PC-3 (cell line): ENCODE measurements around the gene PGM2L1. TPM values are rescaled to one million over a fixed set of nuclear protein-coding genes. Genes with fewer than 3 reads are reported as not detected.

Source experiments
- ATAC-seq: fragments of 200-7000 bp; cut with Tn5 transposase; 2 replicates; pipeline ENCODE4 v1.9.1; 2020; ENCODE audit warnings: mild to moderate bottlenecking, moderate library complexity
- BruUV-seq: library from RNA; stranded (reverse); fragments of 400-500 nt; replicated peaks from 2 replicates; lab custom pipeline; 2021; lab: Mats Ljungman, UMichigan
- CTCF ChIA-PET: fragments of 300-600 bp; sonication (Branson Sonifier 250); formaldehyde crosslinking; loops from one replicate; lab custom pipeline; 2022; ENCODE audit warnings: antibody characterized with exemption; lab: Charles Lee
- POLR2A ChIA-PET: fragments of 300-600 bp; sonication (Branson Sonifier 250); formaldehyde crosslinking; loops from one replicate; lab custom pipeline; 2022; ENCODE audit warnings: antibody characterized with exemption; ENCODE audit not compliant: unreplicated experiment; lab: Charles Lee
- DNase-seq: peaks from one replicate; pipeline ENCODE4 v3.0.0-alpha.2; 2015
- H2AFZ ChIP-seq: fragments of 300-600 bp; sonication (generic); 2 replicates; pipeline ENCODE4 v1.6.0; 2016; ENCODE audit warnings: antibody characterized with exemption, low read length
- H3F3A ChIP-seq: fragments of 300-600 bp; sonication (generic); one replicate; pipeline ENCODE4 v1.6.0; 2017; ENCODE audit warnings: antibody characterized with exemption, low read length, control low read depth, mild to moderate bottlenecking; ENCODE audit not compliant: unreplicated experiment
- H3K27ac ChIP-seq: fragments of 300-600 bp; sonication (generic); 2 replicates; pipeline ENCODE4 v1.5.1; 2016; ENCODE audit warnings: mild to moderate bottlenecking, low read length
- H3K27me3 ChIP-seq: fragments of 300-600 bp; sonication (generic); 2 replicates; pipeline ENCODE4 v1.6.1; 2016; ENCODE audit warnings: low read length, mixed read lengths
- H3K36me3 ChIP-seq: fragments of 300-600 bp; sonication (generic); 2 replicates; pipeline ENCODE4 v1.6.1; 2016; ENCODE audit warnings: low read depth, mixed run types, low read length, mixed read lengths
- H3K4me1 ChIP-seq: fragments of 300-600 bp; sonication (generic); 2 replicates; pipeline ENCODE4 v1.5.1; 2016; ENCODE audit warnings: low read length; ENCODE audit not compliant: insufficient read depth
- H3K4me2 ChIP-seq: fragments of 300-600 bp; sonication (generic); 2 replicates; pipeline ENCODE4 v1.6.0; 2016; ENCODE audit warnings: low read length
- H3K4me3 ChIP-seq: fragments of 300-600 bp; sonication (generic); 2 replicates; pipeline ENCODE4 v1.5.1; 2016; ENCODE audit warnings: mild to moderate bottlenecking, low read length, mixed read lengths
- H3K79me2 ChIP-seq: fragments of 300-600 bp; sonication (generic); 2 replicates; pipeline ENCODE4 v1.6.1; 2017; ENCODE audit warnings: low read length, mixed read lengths
- H3K9ac ChIP-seq: fragments of 300-600 bp; sonication (generic); 2 replicates; pipeline ENCODE4 v1.6.0; 2016; ENCODE audit warnings: mild to moderate bottlenecking, low read length
- H3K9me2 ChIP-seq: fragments of 300-600 bp; sonication (generic); replicated peaks from 2 replicates; pipeline ENCODE4 v1.6.1; 2016; ENCODE audit warnings: mixed run types, low read length, mixed read lengths
- H3K9me3 ChIP-seq: fragments of 300-600 bp; sonication (generic); 2 replicates; pipeline ENCODE4 v1.6.1; 2016; ENCODE audit warnings: low read length, mixed read lengths
- H4K20me1 ChIP-seq: fragments of 300-600 bp; sonication (generic); 2 replicates; pipeline ENCODE4 v1.6.1; 2016; ENCODE audit warnings: low read length, mixed read lengths
- EZH2 ChIP-seq: fragments of 300-600 bp; sonication (generic); IDR thresholded peaks from one replicate; pipeline ENCODE4 v1.6.1; 2017; ENCODE audit warnings: antibody characterized with exemption, mild to moderate bottlenecking, low read length; ENCODE audit not compliant: unreplicated experiment
- EZH2phosphoT487 ChIP-seq: fragments of 300-600 bp; sonication (generic); IDR thresholded peaks from 2 replicates; pipeline ENCODE4 v1.6.1; 2018; ENCODE audit warnings: mild to moderate bottlenecking, antibody characterized with exemption, low read length, borderline replicate concordance
- intact Hi-C: fragments of 100-400 bp; cut with micrococcal nuclease; formaldehyde crosslinking; loops from 2 replicates; pipeline ENCODE4 v1.9.0; 2023
- total RNA-seq: library from RNA; depleted of rRNA; stranded (reverse); fragments of >200 nt; gene quantifications from 2 replicates; pipeline ENCODE4 v1.2.3, GENCODE V29; 2014
- TF ChIP-seq, protein P1 (sequence below): fragments of 300-600 bp; sonication (generic); conservative IDR thresholded peaks from 2 replicates; pipeline ENCODE4 v1.5.1; 2017; ENCODE audit warnings: antibody characterized with exemption, low read depth, mild to moderate bottlenecking, low read length

Gene PGM2L1
- total RNA-seq, 1 experiment from 2014 or later = 1.9 TPM

DNA sequence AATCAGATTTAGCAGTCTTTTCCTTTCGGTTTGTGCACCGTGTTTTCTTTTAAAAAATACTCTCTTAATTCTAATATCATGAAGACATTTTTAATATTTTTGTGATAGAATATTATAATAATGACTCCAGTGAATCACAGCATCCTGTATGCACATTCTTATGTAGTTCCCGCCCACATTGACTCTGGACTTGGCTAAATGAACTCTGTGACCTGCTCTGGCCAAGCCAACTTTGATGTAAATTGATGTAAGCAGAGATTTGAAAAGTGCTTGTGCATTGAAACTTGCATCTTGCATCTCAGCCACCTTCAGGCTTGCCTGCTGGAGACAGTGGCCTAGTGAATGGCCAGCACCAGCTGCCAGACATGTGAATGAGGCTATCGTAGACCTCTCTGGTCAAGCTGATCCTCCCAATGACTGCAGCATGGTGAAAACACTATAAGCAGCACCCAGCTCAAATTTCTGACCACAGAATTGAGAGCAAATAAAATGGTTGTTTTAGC lies 29.2 kb upstream of the PGM2L1 start:
- CTCF ChIA-PET = no interaction called here
- Histone ChIP-seq H3F3A (no peaks in the 10 kb centered on the region), H3K4me3 (no peak overlapping the region), H2AFZ (no peak overlapping the region), H3K9me2 (no peaks in the 10 kb centered on the region), H3K9ac (no peak overlapping the region), H3K27ac (no peak overlapping the region), H4K20me1 (no peaks in the 10 kb centered on the region), H3K4me1 (no peaks in the 10 kb centered on the region), H3K27me3 (no peaks in the 10 kb centered on the region), H3K4me2 (no peak overlapping the region), H3K9me3 (no peaks in the 10 kb centered on the region), H3K79me2 (no peaks in the 10 kb centered on the region), H3K36me3 (no peaks in the 10 kb centered on the region)
- TF ChIP-seq EZH2phosphoT487 (no peak), EZH2 (no peak)
- ATAC-seq (no peak), DNase-seq (no peak)
- intact Hi-C loops = no loop called here
- POLR2A ChIA-PET = interaction anchor here (0.7 kb wide), 1 partner anchor 17 kb away, joined by 5 read pairs; no protein-coding TSS in a partner anchor
- no TSS peak for BruUV-seq

DNA sequence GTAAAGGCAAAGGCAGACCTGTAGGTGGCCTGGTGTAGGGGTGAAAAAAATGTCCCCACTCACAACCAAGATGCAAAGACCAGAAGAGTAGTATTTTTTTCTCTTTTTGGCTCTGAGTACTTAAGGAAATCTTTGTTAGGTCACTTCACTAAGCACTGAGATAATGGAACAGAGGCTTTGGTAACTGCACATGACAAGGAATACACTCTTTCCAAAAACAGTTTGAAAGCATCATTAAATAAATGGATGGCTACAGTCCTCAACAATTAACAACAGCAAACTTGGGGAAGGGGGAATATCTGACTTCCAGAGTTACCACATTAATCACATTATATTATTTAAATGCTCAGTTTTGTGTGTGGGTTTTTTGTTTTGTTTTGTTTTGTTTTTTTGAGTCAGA lies 26.9 kb upstream of the PGM2L1 start:
- no peak overlapping the region for H3K4me3 ChIP-seq
- TF ChIP-seq EZH2 = no peak
- H4K20me1 ChIP-seq = no peaks in the 10 kb centered on the region
- no peak overlapping the region for H3K27ac ChIP-seq
- H3K36me3 ChIP-seq = no peaks in the 10 kb centered on the region
- no peak overlapping the region for H3K9ac ChIP-seq
- ChIA-PET CTCF (no interaction called here), POLR2A (interaction anchor here (0.7 kb wide), 1 partner anchor 646 kb away, joined by 3 read pairs; no protein-coding TSS in a partner anchor)
- DNase-seq (no peak), ATAC-seq (no peak)
- intact Hi-C loops = no loop called here
- no peaks in the 10 kb centered on the region for H3K4me1 ChIP-seq
- no peaks in the 10 kb centered on the region for H3K79me2 ChIP-seq
- H3K9me2 ChIP-seq = no peaks in the 10 kb centered on the region
- H3K9me3 ChIP-seq = no peaks in the 10 kb centered on the region
- BruUV-seq = no TSS peak
- no peak overlapping the region for H3K4me2 ChIP-seq
- no peaks in the 10 kb centered on the region for H3F3A ChIP-seq
- H3K27me3 ChIP-seq = no peaks in the 10 kb centered on the region
- no peak overlapping the region for H2AFZ ChIP-seq

- TF ChIP-seq EZH2 = no peak
- TF ChIP-seq, protein P1, sequence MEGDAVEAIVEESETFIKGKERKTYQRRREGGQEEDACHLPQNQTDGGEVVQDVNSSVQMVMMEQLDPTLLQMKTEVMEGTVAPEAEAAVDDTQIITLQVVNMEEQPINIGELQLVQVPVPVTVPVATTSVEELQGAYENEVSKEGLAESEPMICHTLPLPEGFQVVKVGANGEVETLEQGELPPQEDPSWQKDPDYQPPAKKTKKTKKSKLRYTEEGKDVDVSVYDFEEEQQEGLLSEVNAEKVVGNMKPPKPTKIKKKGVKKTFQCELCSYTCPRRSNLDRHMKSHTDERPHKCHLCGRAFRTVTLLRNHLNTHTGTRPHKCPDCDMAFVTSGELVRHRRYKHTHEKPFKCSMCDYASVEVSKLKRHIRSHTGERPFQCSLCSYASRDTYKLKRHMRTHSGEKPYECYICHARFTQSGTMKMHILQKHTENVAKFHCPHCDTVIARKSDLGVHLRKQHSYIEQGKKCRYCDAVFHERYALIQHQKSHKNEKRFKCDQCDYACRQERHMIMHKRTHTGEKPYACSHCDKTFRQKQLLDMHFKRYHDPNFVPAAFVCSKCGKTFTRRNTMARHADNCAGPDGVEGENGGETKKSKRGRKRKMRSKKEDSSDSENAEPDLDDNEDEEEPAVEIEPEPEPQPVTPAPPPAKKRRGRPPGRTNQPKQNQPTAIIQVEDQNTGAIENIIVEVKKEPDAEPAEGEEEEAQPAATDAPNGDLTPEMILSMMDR = no peak
- TF ChIP-seq EZH2phosphoT487 = no peak
- Histone ChIP-seq H3K4me3 (peak overlapping the region; percentile 19; the same call in 1 of the 2 replicates), H3K9ac (peak overlapping the region; percentile 73), H3K79me2 (no peaks in the 10 kb centered on the region), H3K9me2 (no peaks in the 10 kb centered on the region), H3K27me3 (no peaks in the 10 kb centered on the region), H3K27ac (peak overlapping the region; percentile 90), H4K20me1 (no peaks in the 10 kb centered on the region), H3K4me2 (peak overlapping the region; percentile 70), H3K9me3 (no peaks in the 10 kb centered on the region), H3K36me3 (no peaks in the 10 kb centered on the region), H3F3A (peaks cover 11% of the 10 kb centered on the region), H3K4me1 (peaks cover 37% of the 10 kb centered on the region), H2AFZ (peak overlapping the region; percentile 13; the same call in 1 of the 2 replicates)
- CTCF ChIA-PET = no interaction called here
- POLR2A ChIA-PET = no interaction called here
- DNase-seq (peak; percentile 93), ATAC-seq (peak; percentile 92)
- intact Hi-C loops = loop anchor here (1.0 to 2.0 kb wide), 2 partner anchors 20 to 24 kb away; partner anchors contain the start of gene PGM2L1
- BruUV-seq = no TSS peak
Observed at GRCh38 chr11:74418509-74418895, 20.3 kb upstream of the PGM2L1 start.
